GM18907 (cell line): ENCODE measurements around the gene SFT2D1.

ENCODE experiments used
- ATAC-seq: cut with Tn5 transposase; IDR thresholded peaks from one replicate; pipeline ENCODE4 v1.9.1; 2021; ENCODE audit warnings: mild to moderate bottlenecking, moderate library complexity; ENCODE audit not compliant: unreplicated experiment

The SFT2D1 gene

GRCh38 chr6:166335378-166336302 lies 6.7 kb downstream of the SFT2D1 start:
- ATAC-seq: peak; percentile 67

GRCh38 chr6:166334878-166335277 lies 7.5 kb downstream of the SFT2D1 start:
- ATAC-seq: no peak

GRCh38 chr6:166333172-166333995 lies 9.0 kb downstream of the SFT2D1 start:
- peak; percentile 69 for ATAC-seq

GRCh38 chr6:166331503-166332415 lies 10.6 kb downstream of the SFT2D1 start:
- no peak for ATAC-seq

GRCh38 chr6:166330612-166331011 lies 11.7 kb downstream of the SFT2D1 start:
- ATAC-seq: no peak

GRCh38 chr6:166325383-166326042 lies 16.8 kb downstream of the SFT2D1 start:
- peak; percentile 81 for ATAC-seq

- no peak for ATAC-seq
These were observed 18.9 kb downstream of the SFT2D1 start for GRCh38 chr6:166323395-166323794.

- no peak for ATAC-seq
These were observed 23.4 kb downstream of the SFT2D1 start for GRCh38 chr6:166318649-166319600.

- no peak for ATAC-seq
These were observed 24.1 kb downstream of the SFT2D1 start for GRCh38 chr6:166318227-166318626.

- ATAC-seq: no peak
These were observed 24.8 kb downstream of the SFT2D1 start for GRCh38 chr6:166317261-166318212.

- no peak for ATAC-seq
These were observed 26.9 kb downstream of the SFT2D1 start for GRCh38 chr6:166315436-166315835.

- no peak for ATAC-seq
These were observed 27.9 kb downstream of the SFT2D1 start for GRCh38 chr6:166314454-166314853.

GRCh38 chr6:166313255-166314070 lies 28.9 kb downstream of the SFT2D1 start:
- peak; percentile 73 for ATAC-seq

GRCh38 chr6:166312832-166313231 lies 29.5 kb downstream of the SFT2D1 start:
- no peak for ATAC-seq

GRCh38 chr6:166310634-166311033 lies 31.7 kb downstream of the SFT2D1 start:
- ATAC-seq: no peak

- ATAC-seq: no peak
These were observed 32.4 kb downstream of the SFT2D1 start for GRCh38 chr6:166309977-166310376.
